Measurements from ENCODE around the gene MIER1.
"Not testable (repeated sequence)": the region's sequence is repeated elsewhere in the genome, so short reads cannot be mapped to it uniquely, and the experiment has no call there.

MIER1 gene

DNA sequence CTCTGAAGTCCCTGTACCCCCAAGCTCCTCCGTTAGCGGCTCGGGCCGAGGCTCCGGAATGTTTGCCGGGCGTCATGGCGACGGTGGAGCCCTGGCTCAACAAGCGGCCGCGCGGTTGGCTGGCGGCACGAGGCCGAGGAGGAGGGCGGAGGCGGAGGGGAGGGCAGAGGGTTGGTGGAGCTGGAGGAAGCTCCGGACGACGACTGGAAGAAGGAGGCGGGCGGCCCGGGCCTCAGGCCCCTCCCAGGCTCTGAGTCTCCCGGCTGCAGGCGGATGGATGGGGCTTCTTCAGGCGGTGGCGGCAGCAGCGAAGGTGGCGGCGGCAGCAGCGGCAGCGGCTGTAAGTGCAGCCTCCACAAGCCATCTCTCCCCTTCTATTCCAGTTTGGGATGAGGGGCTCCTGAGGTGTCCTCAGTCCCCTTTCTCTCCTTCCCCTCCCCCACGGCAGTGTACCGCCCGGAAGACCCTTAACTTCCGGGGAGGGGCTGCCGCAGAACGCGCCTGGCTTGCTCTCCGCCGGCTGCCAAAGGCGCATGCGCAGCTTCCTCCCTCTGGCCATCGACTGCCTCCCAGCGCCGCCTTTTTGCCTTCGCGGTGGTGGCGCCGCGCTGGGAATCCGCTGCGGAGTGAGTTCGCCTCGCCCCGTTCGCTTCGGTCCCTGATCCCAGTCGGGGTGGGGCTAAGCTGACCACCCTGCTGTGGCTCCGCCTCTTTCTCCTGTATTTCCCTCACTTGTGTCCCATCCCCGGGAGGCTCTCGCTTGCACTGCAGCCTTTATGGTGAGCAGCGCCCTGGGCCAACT is at the start of gene MIER1, which contains the start of gene DNAI4:
Gene MIER1 (plus strand): TSS at position 235 of the 802 bp plus-strand sequence. CDS start 39 bp downstream, at position 274.
Gene DNAI4 (minus strand): TSS at position 101 of the 802 bp plus-strand sequence. CDS start 25 bp downstream, at position 76.
- peak; percentile 94 to 96 for DNase-seq (ENCODE audit: low read depth in 2 of 2)

DNA sequence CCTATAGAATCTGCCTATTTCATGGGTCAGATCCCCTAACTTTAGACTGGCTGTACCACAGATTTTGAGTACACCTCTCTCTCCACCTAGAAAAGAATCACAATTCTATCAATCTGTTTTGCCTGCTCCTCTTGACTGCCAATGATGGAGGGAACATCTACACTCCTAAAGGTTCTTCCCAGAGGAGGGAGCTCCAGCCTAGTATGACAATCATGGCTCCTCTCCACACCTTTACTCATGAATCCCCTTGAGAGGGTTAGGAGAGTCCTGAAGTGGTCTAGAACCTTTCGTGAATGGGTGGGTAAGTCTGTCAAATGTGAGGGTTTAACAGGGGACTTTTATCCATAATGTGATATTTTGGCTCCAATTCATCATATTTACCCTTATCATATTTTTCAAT is 48.1 kb upstream of the MIER1 start:
- no peak for DNase-seq (ENCODE audit: low read depth in 2 of 2)

DNA sequence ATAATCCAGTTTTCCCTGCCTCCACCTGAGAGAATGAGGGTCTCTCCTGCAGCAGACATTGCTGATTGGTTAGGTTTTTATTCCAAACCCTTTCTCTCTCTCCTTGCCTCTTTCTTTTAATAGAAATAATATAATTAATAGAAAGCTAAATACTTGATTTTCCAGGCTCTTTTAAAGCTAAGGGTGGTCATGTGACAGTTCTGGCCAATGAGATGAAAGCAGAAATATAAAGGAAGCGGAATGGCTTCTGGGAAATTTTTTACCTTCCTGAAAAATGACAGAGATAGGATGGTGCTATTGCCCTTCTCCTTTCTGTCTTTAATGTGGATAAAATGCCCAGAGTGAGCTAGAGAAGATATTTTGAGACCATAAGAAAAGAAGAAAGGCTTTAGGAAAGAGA is 35.8 kb upstream of the MIER1 start:
- no peak for DNase-seq (ENCODE audit: low read depth in 2 of 2)

DNA sequence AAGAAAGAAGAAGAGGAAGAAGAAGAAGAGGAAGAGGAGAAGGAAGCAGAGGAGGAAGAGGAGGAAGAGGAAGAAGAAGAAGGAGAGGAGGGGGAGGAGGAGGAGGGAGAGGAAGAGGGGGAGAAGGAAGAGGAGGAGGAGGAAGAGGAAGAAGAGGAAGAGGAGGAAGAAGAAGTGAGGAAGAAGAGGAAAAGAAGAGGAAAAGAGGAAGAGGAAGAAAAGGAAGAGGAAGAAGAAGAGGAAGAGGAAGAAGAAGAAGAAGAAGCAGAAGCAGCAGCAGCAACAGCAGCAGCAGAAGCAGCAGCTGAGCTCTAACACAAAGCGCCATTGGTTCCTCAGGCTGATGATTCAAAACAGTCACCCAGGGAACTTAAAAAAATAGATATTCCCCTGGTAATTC is 34.2 kb upstream of the MIER1 start:
- DNase-seq (ENCODE audit: low read depth in 2 of 2) = no peak

DNA sequence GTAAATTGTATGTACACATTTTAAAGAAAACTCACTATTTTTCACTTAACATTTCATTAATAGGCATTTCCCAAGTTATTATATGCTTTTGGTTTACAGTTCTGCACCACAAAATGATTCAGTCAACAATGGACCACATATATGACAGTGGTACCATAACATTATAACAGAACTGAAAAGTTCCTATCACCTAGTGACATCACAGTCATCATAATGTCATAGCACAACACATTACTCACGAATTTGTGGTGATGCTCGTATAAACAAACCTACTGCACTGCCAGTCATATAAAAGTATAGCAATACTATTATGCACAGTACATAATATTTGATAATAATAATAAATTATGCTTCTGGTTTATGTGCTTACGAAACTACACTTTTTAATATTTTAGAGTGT is 31.1 kb upstream of the MIER1 start:
- DNase-seq (ENCODE audit: low read depth in 2 of 2) = no peak

DNA sequence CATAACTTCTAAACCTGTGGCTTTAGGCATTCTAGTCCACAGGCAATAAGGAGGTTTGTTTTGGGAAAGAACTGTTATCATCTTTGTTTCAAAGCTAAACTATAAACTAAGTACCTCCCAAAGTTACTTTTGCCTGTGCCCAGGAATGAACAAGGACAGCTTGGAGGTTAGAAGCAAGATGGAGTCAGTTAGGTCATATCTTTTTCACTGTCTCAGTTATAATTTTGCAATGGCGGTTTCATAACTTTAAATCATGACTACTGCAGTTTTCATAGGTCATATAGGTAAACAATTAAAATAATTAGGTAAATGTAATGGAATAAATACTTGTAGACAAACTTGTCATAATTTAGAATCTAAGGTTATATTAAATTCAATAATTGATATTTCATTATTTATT is 9.6 kb upstream of the MIER1 start:
- not testable (repeated sequence) for DNase-seq (ENCODE audit: low read depth in 2 of 2)

DNA sequence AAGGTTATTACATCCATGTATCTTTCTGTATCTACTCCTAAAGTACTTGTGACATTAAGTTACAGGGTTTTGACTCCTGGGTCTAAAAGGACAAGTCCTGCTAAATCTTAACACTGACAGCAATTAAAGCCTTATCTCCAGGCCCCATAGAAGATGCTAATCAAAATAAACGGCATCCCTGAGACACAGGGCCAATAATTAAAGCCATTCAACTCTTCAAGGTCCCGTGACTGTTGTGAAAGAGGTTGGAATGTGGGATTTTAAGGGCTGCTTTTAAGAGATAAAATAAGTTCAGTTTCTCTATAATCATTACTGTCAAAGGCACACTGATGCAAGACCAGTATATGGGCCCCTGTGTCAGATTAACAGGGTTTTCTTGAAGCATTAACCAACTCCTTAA is 8.5 kb upstream of the MIER1 start:
- no peak for DNase-seq (ENCODE audit: low read depth in 2 of 2)

DNA sequence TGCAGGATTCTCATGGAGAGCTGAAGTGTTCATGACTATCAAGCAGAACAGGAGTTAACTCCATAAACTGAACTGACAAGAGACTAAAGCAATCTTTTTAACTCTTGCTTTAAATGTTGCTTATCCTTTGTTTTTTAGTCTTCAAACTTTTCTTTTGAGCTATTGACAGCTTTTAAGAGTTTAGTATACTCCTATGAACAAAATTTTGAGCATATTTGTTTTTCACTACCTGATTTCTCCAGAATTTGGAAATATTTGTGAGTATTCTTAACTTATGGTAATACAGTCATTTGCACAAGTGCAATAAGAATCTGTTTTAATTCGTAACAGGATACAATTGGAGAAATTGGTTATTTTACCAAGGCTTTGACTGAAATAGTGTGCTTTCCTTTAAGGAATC is 7.3 kb upstream of the MIER1 start:
- no peak for DNase-seq (ENCODE audit: low read depth in 2 of 2)

DNA sequence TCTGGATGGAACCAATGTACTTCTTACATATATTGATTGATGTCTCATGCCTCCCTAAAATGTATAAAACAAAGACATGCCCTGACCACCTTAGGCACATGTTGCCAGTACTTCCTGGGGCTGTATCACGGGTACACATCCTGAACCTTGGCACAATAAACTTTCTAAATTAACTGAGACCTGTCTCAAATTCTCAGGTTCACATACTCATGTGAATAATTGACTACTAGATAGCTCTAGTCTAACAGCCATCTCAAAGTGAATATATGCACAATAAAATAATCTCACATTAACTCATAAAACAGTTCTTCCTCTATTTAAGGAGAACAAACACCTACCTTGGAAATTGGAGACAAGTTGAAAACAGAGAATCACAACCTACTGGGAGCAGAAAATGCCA is 5.7 kb upstream of the MIER1 start:
- DNase-seq (ENCODE audit: low read depth in 2 of 2) = no peak

DNA sequence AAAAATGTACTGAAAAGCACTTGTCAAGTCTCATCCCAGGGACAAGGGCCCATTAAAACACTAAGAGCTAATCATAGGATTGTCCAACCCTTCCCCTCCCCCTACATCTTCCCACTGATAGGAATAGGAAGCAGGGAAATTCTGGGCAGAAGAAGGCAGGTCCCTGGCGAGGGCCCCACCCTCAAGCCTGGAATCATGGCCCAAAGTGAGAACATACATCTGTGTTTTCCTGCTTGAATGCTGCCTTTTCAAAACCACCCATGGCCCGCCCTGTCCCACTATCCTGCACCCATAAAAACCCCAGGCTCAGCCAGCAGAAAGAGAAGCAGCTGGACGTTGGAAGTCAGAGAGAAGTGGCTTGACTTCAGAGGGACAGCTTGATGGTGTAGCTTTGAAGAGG is 5.0 kb upstream of the MIER1 start:
- DNase-seq (ENCODE audit: low read depth in 2 of 2) = no peak

DNA sequence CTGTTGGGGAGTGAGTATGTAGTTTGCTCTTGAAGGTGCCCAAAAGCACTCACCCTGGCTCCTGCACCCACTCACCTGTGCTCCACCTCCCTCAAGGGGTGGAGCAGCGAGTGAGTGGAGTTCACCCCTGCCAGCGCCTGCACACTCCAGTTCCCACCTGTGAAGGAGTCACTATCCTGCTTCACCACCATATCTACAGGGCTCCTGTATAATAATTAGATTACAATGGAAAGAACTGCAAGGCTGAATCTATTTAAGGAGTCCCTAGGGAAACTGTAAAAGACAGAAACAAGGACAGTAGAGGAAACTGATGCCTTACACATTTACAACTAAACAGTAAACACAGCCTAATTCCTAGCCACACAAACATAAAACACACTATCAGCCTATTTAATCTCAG is 4.2 kb upstream of the MIER1 start:
- no peak for DNase-seq (ENCODE audit: low read depth in 2 of 2)

DNA sequence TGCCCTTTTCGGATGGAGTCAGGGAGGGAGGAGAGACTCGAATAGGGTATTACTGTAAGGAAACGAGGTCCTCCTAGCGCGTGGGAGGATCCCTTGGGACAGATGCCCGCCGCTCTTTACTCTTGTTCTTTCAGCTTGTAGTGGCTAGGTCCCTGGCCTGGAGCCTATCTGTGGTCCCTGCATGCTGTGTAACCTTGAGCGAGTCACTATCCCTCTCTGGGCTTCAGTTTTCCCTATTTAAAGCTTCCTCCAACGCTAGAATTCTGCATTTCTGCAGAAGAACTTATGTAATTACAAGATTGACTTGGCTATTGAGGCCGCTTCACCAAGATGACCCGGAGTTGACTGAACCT is 744 bp downstream of the MIER1 start:
- DNase-seq (ENCODE audit: low read depth in 2 of 2) = no peak

DNA sequence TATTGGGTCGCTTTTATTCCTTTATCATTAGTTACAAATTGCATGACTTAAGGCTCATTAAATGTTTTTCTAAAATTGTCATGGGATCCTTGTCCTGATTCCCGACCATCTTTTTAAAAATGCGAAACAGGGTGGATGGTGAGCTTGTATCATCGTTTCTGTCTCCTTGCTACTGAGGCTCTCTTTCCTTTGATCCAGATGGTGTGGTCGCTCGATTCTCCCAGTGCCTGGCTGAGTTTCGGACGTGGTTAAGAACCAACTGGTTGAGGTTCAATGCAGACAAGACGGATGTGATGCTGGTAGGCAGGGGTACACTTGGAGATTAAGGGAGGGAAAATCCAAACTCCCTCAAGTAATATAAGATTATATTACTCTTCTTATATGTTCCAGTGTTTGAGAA is 1.2 kb downstream of the MIER1 start:
- DNase-seq (ENCODE audit: low read depth in 2 of 2) = no peak

DNA sequence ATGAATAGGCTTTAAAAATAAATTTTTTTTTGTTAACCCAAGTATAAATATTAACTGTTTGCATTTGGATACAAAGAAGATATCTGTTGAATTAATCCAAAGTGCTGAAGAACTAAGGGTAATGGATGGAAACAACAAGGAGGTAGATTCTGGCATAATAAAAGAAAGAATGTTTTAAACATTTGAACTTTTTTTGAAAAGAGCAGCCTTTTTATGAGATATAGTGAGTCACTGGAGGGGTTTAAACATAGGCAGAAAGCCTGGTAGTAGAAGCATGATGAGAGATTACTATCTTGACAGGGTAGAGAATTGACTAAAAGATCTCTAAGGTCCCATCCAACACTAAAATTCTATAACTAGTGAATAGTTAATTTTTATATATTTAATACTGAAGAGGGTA is 2.7 kb downstream of the MIER1 start:
- DNase-seq (ENCODE audit: low read depth in 2 of 2) = no peak

DNA sequence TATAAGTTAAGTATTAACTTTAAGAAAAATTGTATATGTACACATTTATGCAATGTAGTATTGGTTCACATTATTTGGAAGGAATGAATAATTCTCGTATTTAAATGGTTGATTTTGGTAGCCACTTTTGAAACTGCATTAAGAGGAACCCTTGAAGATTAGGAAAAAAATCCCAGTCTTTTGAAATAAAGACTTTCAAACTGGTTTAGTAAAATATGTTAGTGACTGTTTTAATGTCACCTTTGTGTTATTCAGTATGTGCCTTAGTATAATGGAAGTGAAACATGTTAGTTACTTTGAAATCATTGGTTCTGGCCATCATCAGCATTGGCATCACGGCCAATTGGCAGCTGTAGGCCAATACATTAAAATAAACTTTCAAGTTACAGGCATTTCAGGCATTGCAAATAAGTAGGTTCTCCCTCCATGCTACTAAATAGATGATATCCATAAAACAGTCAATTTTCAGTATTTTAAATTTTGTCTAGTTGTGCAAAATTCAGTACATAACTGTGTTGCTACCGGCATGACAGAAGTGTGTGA is 4.4 kb downstream of the MIER1 start:
- no peak for DNase-seq (ENCODE audit: low read depth in 2 of 2)

DNA sequence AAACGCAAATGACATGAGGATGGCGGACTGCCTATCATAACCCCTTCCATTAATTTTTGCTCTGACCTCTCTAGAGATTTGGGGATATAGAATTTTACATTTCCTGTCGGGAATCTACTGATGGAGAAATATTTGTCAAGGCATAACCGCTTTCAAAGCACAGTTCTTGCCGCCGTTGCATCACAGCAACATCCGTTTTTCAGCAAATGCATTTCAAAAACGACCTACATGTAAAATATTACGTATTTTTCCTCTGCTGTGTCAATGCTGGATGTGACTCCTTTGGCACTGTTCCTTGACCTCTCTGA is 4.9 kb downstream of the MIER1 start:
- DNase-seq (ENCODE audit: low read depth in 2 of 2) = no peak

DNA sequence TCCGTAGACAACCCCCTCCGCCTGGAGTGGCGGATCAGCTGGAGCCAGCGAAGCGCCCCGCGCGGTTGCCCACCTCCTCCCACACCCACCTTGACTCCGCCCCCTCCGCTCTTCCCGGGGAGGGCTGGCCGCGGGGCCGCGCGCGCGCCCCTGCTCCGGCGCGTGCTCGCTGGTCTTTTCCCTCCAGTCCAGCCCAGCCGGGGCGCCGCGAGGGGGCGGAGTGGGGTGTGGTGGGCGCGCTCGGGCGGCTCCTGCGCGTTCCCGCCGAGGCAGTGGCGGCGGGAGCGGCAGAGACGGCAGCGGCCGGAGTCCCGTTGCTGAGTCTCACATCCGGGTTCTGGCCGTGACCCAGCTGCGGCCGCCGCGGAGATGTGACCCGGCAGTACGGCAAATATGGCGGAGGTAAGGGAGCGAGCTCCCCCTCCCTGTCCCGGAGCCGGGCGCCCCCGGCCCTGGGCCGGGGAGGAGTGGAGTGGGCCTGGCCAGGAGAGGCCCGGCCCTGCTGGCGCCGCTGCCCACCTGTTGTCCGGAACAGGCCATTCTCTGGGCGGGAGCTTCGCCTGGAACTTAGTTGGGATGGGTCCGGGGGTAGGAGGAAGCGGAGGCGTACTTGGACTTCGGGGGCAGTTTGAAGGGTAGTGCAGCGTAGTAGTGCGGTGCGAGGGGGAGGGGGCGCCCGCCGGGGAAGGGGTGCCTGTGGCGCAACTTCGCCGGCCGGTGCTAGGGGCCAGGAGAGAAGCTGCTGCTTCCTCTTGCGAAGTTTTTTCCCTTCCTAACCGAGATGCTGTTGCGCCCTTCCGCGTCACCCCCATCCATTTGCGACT is 5.4 kb downstream of the MIER1 start:
- peak; percentile 86 to 92 for DNase-seq (ENCODE audit: low read depth in 2 of 2)

DNA sequence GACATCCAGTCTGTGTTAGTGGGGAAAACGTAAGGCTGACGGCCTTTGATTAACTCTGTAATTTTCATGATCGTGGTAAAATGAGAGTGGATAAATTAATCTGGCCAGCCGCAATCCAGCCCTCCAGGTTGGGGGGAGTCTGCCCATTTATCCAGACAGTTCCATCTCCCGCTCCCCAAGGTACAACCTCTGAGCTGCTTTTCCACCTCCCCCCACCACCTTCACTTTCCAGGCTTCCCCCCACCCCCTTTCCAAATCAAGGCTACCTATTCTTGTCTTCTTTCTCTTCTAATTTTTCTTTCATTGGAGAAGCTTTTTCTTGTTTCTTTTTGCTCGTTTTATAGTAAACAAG is 6.0 kb downstream of the MIER1 start:
- DNase-seq (ENCODE audit: low read depth in 2 of 2) = no peak

DNA sequence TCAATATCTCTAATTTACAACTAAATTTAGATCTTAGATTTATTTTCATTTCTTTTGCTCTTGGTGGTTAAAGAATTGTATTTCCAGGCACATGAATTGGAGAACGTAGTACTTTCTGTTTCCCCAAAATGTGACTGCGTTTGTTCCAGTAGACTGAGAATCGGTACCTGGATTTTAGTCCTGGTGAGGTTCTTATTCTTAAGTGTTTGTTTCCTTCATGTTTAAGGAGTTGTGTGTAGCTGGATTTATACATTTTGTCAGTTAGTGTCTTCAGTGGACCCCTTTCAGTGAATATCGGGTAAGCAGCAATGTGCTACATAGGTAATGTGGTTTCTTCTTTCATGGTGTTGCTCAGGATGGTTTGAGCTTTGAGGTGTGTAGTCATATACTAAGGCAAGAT is 6.8 kb downstream of the MIER1 start:
- DNase-seq (ENCODE audit: low read depth in 2 of 2) = no peak

DNA sequence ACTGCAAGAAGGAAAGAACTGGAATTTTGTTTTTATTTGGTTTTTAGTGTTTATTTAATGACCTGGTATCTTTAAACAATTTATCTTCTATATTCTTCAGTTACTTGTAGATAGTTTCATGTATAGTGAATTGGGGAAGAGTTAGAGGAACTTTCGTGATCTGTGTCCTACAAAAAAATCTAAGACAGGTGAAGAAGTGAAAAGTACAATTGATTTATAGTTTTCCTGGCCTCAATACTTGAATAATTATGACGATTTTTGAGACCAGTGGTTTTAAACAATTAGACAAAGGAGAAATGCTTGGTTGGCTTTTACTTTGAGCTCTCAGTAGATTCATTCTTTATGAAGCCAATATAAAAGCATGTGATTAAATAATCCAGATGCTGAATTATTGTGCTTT is 7.5 kb downstream of the MIER1 start:
- no peak for DNase-seq (ENCODE audit: low read depth in 2 of 2)

DNA sequence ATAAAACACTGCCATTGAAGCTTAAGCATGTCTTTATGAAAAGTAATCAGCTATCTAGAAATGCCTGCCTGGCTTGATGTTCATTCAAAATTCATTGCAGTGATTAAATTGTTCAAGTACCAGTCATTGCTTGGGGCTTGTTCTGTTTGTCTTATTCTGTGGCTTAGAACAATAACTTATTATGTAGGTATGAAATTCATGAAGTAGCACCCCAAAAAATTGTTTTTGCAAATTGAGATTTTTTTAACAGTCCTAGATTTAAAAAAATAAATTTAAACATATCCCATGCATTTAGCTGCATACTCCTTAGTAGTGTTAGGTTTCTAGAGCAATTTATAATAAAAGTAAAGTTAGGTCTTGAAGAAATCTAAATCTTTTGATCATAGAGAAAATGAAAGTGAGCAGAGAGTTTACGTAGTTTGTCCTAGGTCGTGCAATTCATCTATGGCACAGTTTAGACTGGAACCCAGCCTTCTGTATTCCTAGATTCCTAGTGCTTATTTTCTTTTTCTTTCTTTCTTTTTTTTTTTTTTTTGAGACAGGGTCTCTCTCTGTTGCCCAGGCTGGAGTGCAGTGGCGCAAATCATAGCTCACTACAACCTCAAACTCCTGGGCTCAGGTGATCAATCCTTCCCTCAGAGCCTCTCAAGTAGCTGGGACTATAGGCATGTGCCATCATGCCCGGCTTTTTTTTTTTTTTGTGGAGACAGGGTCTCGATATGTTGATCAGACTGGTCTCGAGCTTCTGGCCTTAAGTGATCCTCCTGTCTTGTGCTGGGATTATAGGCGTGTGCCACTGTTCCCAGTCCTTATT is 9.3 kb downstream of the MIER1 start:
- no peak for DNase-seq (ENCODE audit: low read depth in 2 of 2)

DNA sequence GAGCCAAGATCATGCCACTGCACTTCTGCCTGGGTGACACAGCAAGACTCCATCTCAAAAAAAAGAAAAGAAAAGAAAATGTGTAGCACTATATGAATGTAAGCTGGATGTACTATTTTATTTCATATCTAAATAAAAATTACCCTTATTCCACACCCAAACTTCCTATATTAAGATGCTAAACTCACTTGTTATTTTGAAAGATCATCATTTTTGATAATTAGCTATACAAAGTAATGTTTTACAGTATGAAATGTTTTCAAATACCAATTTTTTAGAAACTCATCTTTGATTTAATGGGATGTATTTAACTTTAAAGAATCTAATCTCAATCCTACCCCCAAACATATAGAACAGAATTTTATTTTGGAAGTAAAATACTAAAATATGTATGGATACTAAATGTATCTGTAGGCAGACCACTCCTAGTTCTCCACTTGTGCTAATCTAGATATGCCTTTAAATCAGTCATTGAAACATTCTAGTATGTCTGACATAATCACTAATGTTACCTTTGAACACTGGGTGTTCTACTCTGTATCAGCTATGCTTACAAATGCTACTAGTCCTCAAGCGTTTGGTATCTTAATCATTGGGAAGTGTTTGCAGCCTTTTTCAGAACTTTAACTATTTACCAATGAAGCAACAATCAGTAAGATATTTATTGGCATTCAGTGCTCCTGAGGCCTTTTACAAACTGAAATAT is 12.9 kb downstream of the MIER1 start:
- no peak for DNase-seq (ENCODE audit: low read depth in 2 of 2)

All from stimulated activated CD8-positive, alpha-beta memory T cell treated with anti-CD3 and anti-CD28 coated beads, Interleukin-15, amount 100 ng/mL, for 4 hours (primary cell).